DND-41 (cell line): Measurements from ENCODE around the gene FHOD3.

Experiments used
- ATAC-seq: fragments of 200-7000 bp; cut with Tn5 transposase; 3 replicates; pipeline ENCODE4 v1.9.1; 2021; ENCODE audit warnings: low read depth; ENCODE audit not compliant: insufficient read depth
- DNase-seq: peaks from one replicate; pipeline ENCODE4 v3.0.0-alpha.2; 2020
- H2AFZ ChIP-seq: 2 replicates; pipeline ENCODE4 v1.6.0; 2012; ENCODE audit warnings: low read depth, low read length
- H3K27ac ChIP-seq: 2 replicates; pipeline ENCODE4 v1.5.1; 2012; ENCODE audit warnings: low read length, inconsistent platforms
- H3K27me3 ChIP-seq: fragments of 200-600 bp; sonication (generic); 2 replicates; pipeline ENCODE4 v1.6.0; 2012; ENCODE audit warnings: low read length, mild to moderate bottlenecking, inconsistent platforms; ENCODE audit not compliant: insufficient read depth, poor library complexity
- H3K36me3 ChIP-seq: 2 replicates; pipeline ENCODE4 v1.5.1; 2012; ENCODE audit warnings: low read length, inconsistent platforms; ENCODE audit not compliant: insufficient read depth
- H3K4me1 ChIP-seq: 2 replicates; pipeline ENCODE4 v1.5.1; 2012; ENCODE audit warnings: mild to moderate bottlenecking, low read length; ENCODE audit not compliant: insufficient read depth
- H3K4me2 ChIP-seq: 2 replicates; pipeline ENCODE4 v1.6.0; 2012; ENCODE audit warnings: mild to moderate bottlenecking, moderate library complexity, low read length, inconsistent platforms; ENCODE audit not compliant: insufficient read depth
- H3K4me3 ChIP-seq, 2 experiments: fragments of 200-600 bp in 1 of 2; shearing (Covaris generic) in 1 of 2; 2 replicates each; pipeline ENCODE4 v1.5.1; 2012 to 2016; ENCODE audit warnings: inconsistent platforms in 2 of 2, low read length in 2 of 2, mild to moderate bottlenecking in 2 of 2, low read depth in 1 of 2, moderate library complexity in 1 of 2
- H3K79me2 ChIP-seq: 2 replicates; pipeline ENCODE4 v1.6.0; 2012; ENCODE audit warnings: low read length, inconsistent platforms; ENCODE audit not compliant: insufficient read depth
- H3K9ac ChIP-seq: 2 replicates; pipeline ENCODE4 v1.6.0; 2012; ENCODE audit warnings: low read depth, mild to moderate bottlenecking, inconsistent platforms, low read length, moderate library complexity
- H3K9me3 ChIP-seq: 2 replicates; pipeline ENCODE4 v1.5.1; 2012; ENCODE audit warnings: low read length, moderate library complexity, mild to moderate bottlenecking, inconsistent platforms; ENCODE audit not compliant: insufficient read depth, severe bottlenecking
- H4K20me1 ChIP-seq: 2 replicates; pipeline ENCODE4 v1.6.0; 2012; ENCODE audit warnings: low read length; ENCODE audit not compliant: insufficient read depth
- EZH2 ChIP-seq: IDR thresholded peaks from 3 replicates; pipeline ENCODE4 v1.6.1; 2012; ENCODE audit warnings: borderline replicate concordance, low read depth, mild to moderate bottlenecking, moderate library complexity, low read length, inconsistent platforms; ENCODE audit not compliant: severe bottlenecking
- TF ChIP-seq, protein P1 (sequence below): IDR thresholded peaks from 2 replicates; pipeline ENCODE4 v1.5.1; 2012; ENCODE audit warnings: borderline replicate concordance, low read length, moderate library complexity, mild to moderate bottlenecking; ENCODE audit not compliant: poor library complexity, severe bottlenecking; ENCODE audit errors: extremely low read depth

FHOD3 gene

DNA sequence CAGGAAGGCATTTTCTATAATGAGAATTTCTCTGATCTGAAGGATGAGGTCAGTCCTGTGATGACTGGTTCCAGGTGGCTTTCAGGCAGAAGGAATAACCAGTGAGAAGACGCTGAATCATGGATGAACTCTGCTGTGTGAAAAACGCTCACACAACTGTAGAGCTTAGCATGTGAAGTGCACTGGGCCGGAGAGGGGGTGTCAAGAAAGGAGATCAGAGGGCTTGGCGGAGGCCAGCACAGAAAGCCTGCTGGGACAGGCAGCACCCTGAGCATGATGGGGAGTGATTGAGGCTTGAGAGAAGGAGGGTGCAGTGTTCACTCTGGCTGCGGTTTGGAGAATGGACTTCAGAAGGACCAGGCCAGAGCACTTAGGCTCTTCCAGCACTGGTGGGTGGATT lies 294.8 kb downstream of the FHOD3 start:
- Histone ChIP-seq H3K79me2 (no peaks in the 10 kb centered on the region), H3K27ac (no peak overlapping the region), H4K20me1 (no peaks in the 10 kb centered on the region), H3K9ac (no peak overlapping the region), H3K9me3 (no peaks in the 10 kb centered on the region), H2AFZ (no peak overlapping the region), H3K4me3 (no peak overlapping the region), H3K4me2 (no peak overlapping the region), H3K27me3 (peaks cover 7% of the 10 kb centered on the region), H3K4me1 (no peaks in the 10 kb centered on the region), H3K36me3 (no peaks in the 10 kb centered on the region)
- ATAC-seq (no peak), DNase-seq (no peak)
- no peak for TF ChIP-seq EZH2
- TF ChIP-seq, protein P1, sequence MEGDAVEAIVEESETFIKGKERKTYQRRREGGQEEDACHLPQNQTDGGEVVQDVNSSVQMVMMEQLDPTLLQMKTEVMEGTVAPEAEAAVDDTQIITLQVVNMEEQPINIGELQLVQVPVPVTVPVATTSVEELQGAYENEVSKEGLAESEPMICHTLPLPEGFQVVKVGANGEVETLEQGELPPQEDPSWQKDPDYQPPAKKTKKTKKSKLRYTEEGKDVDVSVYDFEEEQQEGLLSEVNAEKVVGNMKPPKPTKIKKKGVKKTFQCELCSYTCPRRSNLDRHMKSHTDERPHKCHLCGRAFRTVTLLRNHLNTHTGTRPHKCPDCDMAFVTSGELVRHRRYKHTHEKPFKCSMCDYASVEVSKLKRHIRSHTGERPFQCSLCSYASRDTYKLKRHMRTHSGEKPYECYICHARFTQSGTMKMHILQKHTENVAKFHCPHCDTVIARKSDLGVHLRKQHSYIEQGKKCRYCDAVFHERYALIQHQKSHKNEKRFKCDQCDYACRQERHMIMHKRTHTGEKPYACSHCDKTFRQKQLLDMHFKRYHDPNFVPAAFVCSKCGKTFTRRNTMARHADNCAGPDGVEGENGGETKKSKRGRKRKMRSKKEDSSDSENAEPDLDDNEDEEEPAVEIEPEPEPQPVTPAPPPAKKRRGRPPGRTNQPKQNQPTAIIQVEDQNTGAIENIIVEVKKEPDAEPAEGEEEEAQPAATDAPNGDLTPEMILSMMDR: no peak

DNA sequence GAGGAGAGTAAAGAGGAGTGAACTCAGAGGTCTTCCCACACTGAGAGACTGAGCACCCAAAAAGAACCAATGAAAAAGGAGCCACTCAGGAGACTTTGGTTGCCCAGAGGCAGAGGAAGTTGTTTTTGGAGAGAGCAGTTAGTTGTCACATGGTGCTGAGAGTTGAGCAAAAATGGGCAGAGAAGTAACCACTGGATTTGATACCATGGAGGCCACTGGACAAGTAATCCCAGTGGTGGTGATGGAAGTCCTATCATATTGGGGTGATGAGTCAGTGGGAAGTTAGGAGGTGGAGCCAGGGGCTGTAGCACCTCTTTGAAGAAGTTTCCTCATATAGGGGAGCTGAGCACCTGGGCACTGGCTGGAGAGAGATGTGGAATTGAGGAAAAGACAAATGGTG lies 295.5 kb downstream of the FHOD3 start:
- Histone ChIP-seq H3K4me2 (no peak overlapping the region), H3K9ac (no peak overlapping the region), H3K9me3 (no peaks in the 10 kb centered on the region), H2AFZ (no peak overlapping the region), H3K36me3 (no peaks in the 10 kb centered on the region), H3K79me2 (no peaks in the 10 kb centered on the region), H3K27me3 (peaks cover 7% of the 10 kb centered on the region), H4K20me1 (no peaks in the 10 kb centered on the region), H3K4me3 (no peak overlapping the region), H3K4me1 (no peaks in the 10 kb centered on the region), H3K27ac (no peak overlapping the region)
- DNase-seq: no peak
- ATAC-seq: no peak
- TF ChIP-seq, protein P1: no peak
- no peak for TF ChIP-seq EZH2

DNA sequence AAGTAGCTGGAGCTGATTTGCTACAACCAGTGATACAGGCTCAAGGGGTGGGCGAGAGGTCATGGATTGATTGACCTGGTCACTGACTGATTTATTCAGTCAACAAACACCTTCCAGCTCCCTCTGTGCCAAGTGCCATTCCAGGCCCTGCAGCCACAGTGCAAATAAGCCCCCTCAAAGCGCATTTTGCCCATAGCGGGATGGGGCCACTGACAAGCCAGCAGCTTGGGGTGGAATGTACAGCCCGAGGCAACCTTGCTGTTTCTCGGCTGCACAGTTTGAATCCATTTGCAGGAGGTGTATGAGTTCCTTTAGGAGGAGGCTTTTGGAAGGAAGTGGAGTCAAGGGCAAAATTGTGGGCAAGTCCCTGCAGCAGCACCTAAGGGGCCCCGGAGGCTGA lies 296.1 kb downstream of the FHOD3 start:
- Histone ChIP-seq H3K9me3 (no peaks in the 10 kb centered on the region), H2AFZ (no peak overlapping the region), H3K4me2 (no peak overlapping the region), H3K9ac (no peak overlapping the region), H3K79me2 (no peaks in the 10 kb centered on the region), H3K36me3 (no peaks in the 10 kb centered on the region), H3K27ac (no peak overlapping the region), H3K4me1 (no peaks in the 10 kb centered on the region), H3K4me3 (no peak overlapping the region), H4K20me1 (no peaks in the 10 kb centered on the region), H3K27me3 (peaks cover 6% of the 10 kb centered on the region)
- no peak for DNase-seq
- TF ChIP-seq, protein P1: no peak
- TF ChIP-seq EZH2: no peak
- ATAC-seq: no peak

DNA sequence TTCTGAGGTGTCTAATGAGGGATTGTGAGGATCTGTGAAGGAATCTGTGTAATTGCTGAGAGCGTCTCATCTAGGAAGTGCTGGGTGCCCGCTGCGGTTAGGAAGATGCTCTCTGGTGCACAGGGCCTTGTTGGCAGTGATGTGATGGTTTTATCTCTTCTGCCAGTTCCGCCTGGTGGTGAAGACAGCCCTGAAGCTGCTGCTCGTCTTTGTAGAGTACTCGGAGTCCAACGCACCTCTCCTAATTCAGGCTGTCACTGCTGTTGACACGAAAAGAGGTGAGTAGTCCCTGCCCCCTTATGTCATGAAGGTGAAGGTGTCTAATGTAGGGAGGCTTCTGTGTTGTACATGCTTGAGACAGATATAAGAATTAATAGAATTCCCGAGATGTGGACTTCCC lies 297.1 kb downstream of the FHOD3 start:
- no peak for TF ChIP-seq EZH2
- TF ChIP-seq, protein P1: no peak
- Histone ChIP-seq H3K9ac (no peak overlapping the region), H3K9me3 (no peaks in the 10 kb centered on the region), H2AFZ (no peak overlapping the region), H3K4me1 (no peaks in the 10 kb centered on the region), H3K27me3 (no peaks in the 10 kb centered on the region), H3K4me2 (no peak overlapping the region), H4K20me1 (no peaks in the 10 kb centered on the region), H3K36me3 (no peaks in the 10 kb centered on the region), H3K4me3 (no peak overlapping the region), H3K79me2 (no peaks in the 10 kb centered on the region), H3K27ac (no peak overlapping the region)
- DNase-seq (no peak), ATAC-seq (no peak)
